Keratinocyte (primary cell): ENCODE measurements around the gene MOB2. TPM values are rescaled to one million over a fixed set of nuclear protein-coding genes. Genes with fewer than 3 reads are reported as not detected.
"Not testable (repeated sequence)": the region's sequence is repeated elsewhere in the genome, so short reads cannot be mapped to it uniquely, and the experiment has no call there.

Source experiments
- DNase-seq: peaks from one replicate; pipeline ENCODE4 v3.0.0-alpha.2; 2011; ENCODE audit warnings: low read depth, missing footprints, low spot score
- FAIRE-seq: peaks from 2 replicates; lab custom pipeline; 2011; peaks lifted over from hg19 to GRCh38; lab: Jason Lieb, UNC
- H2AFZ ChIP-seq: 2 replicates; pipeline ENCODE4 v1.6.0; 2012; ENCODE audit warnings: low read length, control low read depth, inconsistent platforms; ENCODE audit not compliant: control insufficient read depth
- H3K27ac ChIP-seq: 2 replicates; pipeline ENCODE4 v1.5.1; 2011; ENCODE audit warnings: low read length; ENCODE audit not compliant: control insufficient read depth, insufficient read depth
- H3K27me3 ChIP-seq: 3 replicates; pipeline ENCODE4 v1.6.0; 2011; ENCODE audit warnings: low read length; ENCODE audit not compliant: control insufficient read depth, insufficient read depth; ENCODE audit errors: extremely low read depth
- H3K36me3 ChIP-seq, 2 experiments: 2 replicates in 1 of 2; 3 replicates in 1 of 2; pipeline ENCODE4 v1.5.1; 2011; ENCODE audit warnings: low read length in 2 of 2, mild to moderate bottlenecking in 1 of 2; ENCODE audit not compliant: control insufficient read depth in 2 of 2, insufficient read depth in 2 of 2; ENCODE audit errors: extremely low read depth in 1 of 2
- H3K4me1 ChIP-seq: 3 replicates; pipeline ENCODE4 v1.5.1; 2011; ENCODE audit warnings: low read length; ENCODE audit not compliant: control insufficient read depth, insufficient read depth; ENCODE audit errors: extremely low read depth
- H3K4me2 ChIP-seq: 3 replicates; pipeline ENCODE4 v1.6.0; 2011; ENCODE audit warnings: low read depth, low read length; ENCODE audit not compliant: control insufficient read depth, insufficient read depth; ENCODE audit errors: extremely low read depth
- H3K4me3 ChIP-seq, 3 experiments: fragments of 200-600 bp in 1 of 3; sonication (generic) in 1 of 3; 2 replicates in 2 of 3; 3 replicates in 1 of 3; pipeline ENCODE4 v1.5.1; 2011 to 2016; ENCODE audit warnings: low read length in 3 of 3, mild to moderate bottlenecking in 3 of 3, control low read depth in 2 of 3, inconsistent platforms in 1 of 3, low read depth in 1 of 3, mixed read lengths in 1 of 3, mixed run types in 1 of 3, moderate library complexity in 1 of 3; ENCODE audit not compliant: control insufficient read depth in 2 of 3, insufficient read depth in 2 of 3; ENCODE audit errors: extremely low read depth in 1 of 3
- H3K79me2 ChIP-seq: 2 replicates; pipeline ENCODE4 v1.6.0; 2012; ENCODE audit warnings: low read length; ENCODE audit not compliant: control insufficient read depth, insufficient read depth
- H3K9ac ChIP-seq: 3 replicates; pipeline ENCODE4 v1.6.0; 2011; ENCODE audit warnings: low read length; ENCODE audit not compliant: control insufficient read depth, insufficient read depth; ENCODE audit errors: extremely low read depth
- H3K9me1 ChIP-seq: 3 replicates; pipeline ENCODE4 v1.6.0; 2011; ENCODE audit warnings: low read length; ENCODE audit not compliant: control insufficient read depth, insufficient read depth; ENCODE audit errors: extremely low read depth
- H3K9me3 ChIP-seq: 2 replicates; pipeline ENCODE4 v1.5.1; 2012; ENCODE audit warnings: low read depth, low read length; ENCODE audit not compliant: control insufficient read depth
- H4K20me1 ChIP-seq: 3 replicates; pipeline ENCODE4 v1.6.0; 2011; ENCODE audit warnings: low read length; ENCODE audit not compliant: control insufficient read depth, insufficient read depth; ENCODE audit errors: extremely low read depth
- EZH2 ChIP-seq: IDR thresholded peaks from one replicate; pipeline ENCODE4 v1.6.1; 2012; ENCODE audit warnings: inconsistent platforms, mild to moderate bottlenecking, low read length, moderate library complexity
- dilution Hi-C: fragments of 300-500 bp; cut with MboI; formaldehyde crosslinking; loops from one replicate; pipeline ENCODE4 v1.7.0; 2020; ENCODE audit warnings: low sequenced_read_pairs; ENCODE audit not compliant: extremely low pct_ligation_motif_present
- polyA plus RNA-seq, 5 experiments: library from polyadenylated mRNA; depleted of rRNA in 3 of 5; stranded (reverse) in 3 of 5; stranded (forward) in 1 of 5; unstranded in 1 of 5; fragments of >200 nt; gene quantifications; 1 replicate in 1 of 5; 2 replicates in 3 of 5; 3 replicates in 1 of 5; pipeline versions ENCODE4 v1.2.1 to v1.2.3, GENCODE V29; 2011 to 2012; ENCODE audit warnings: missing spikeins in 2 of 5, low read depth in 1 of 5, low replicate concordance in 1 of 5
- TF ChIP-seq, protein P1 (sequence below), 3 experiments: IDR thresholded peaks in 1 of 3; conservative IDR thresholded peaks in 1 of 3; optimal IDR thresholded peaks in 1 of 3; 2 replicates in 2 of 3; 3 replicates in 1 of 3; pipeline versions ENCODE3 to v1.5.1; 2011; ENCODE audit warnings: low read length in 3 of 3, mild to moderate bottlenecking in 3 of 3, moderate library complexity in 2 of 3, control low read depth in 1 of 3, inconsistent platforms in 1 of 3; ENCODE audit not compliant: insufficient read depth in 2 of 3; ENCODE audit errors: extremely low read depth in 1 of 3

Gene MOB2
- polyA plus RNA-seq, 1 donor (not counting 4 experiments of a cell fraction or from before 2014, with no cell fraction given) = 37.7 TPM

GRCh38 chr11:1436468-1437039 lies 50.0 kb downstream of the MOB2 start:
- Histone ChIP-seq H3K9me3 (no peaks in the 10 kb centered on the region), H3K36me3 (no peaks in the 10 kb centered on the region), H3K4me1 (no peaks in the 10 kb centered on the region), H3K9me1 (no peaks in the 10 kb centered on the region), H4K20me1 (no peaks in the 10 kb centered on the region), H3K9ac (no peak overlapping the region), H3K4me3 (no peak overlapping the region), H3K4me2 (no peak overlapping the region), H3K27ac (no peak overlapping the region), H3K79me2 (no peaks in the 10 kb centered on the region), H3K27me3 (no peaks in the 10 kb centered on the region), H2AFZ (no peak overlapping the region)
- dilution Hi-C loops = no loop called here
- FAIRE-seq = no peak
- no peak for DNase-seq
- no peak for TF ChIP-seq EZH2
- TF ChIP-seq, protein P1, sequence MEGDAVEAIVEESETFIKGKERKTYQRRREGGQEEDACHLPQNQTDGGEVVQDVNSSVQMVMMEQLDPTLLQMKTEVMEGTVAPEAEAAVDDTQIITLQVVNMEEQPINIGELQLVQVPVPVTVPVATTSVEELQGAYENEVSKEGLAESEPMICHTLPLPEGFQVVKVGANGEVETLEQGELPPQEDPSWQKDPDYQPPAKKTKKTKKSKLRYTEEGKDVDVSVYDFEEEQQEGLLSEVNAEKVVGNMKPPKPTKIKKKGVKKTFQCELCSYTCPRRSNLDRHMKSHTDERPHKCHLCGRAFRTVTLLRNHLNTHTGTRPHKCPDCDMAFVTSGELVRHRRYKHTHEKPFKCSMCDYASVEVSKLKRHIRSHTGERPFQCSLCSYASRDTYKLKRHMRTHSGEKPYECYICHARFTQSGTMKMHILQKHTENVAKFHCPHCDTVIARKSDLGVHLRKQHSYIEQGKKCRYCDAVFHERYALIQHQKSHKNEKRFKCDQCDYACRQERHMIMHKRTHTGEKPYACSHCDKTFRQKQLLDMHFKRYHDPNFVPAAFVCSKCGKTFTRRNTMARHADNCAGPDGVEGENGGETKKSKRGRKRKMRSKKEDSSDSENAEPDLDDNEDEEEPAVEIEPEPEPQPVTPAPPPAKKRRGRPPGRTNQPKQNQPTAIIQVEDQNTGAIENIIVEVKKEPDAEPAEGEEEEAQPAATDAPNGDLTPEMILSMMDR (optimal IDR thresholded peaks at IDR 0.05 in 1 of 3, IDR thresholded peaks at IDR 0.05 in 1 of 3, conservative IDR thresholded peaks at IDR 0.05 in 1 of 3; ENCODE audit: extremely low read depth in 1 of 3, insufficient read depth in 2 of 3, low read length in 3 of 3) = no peak

DNA sequence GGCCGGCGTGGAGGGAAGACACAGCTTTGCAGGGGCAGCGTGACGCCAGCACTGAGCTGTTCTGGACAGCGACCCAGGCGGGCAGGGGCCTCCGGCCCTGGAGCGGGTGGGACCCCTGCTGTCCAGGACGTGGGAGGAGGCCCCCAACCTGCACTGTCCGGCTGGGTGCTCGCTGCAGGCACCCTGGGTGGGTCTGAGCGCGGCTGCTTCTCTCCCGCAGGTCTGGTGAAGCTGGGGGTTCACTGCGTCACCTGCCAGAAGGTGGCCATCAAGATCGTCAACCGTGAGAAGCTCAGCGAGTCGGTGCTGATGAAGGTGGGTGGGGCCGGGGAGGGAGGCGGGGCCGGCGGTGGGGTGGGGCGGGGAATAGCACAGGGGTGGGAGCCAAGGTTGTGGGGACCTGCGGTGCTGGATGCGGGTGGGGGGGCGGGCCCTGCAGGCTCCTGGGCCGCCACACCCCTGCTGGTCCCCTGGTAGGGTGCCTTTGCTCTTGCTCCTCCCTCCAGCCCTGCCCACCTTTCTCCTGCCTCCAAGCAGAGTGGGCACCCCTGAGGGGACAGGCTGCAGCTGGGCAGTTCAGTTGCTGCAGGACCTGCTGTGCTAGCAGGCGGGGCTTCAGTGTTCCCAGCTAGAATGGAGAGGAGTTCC lies 50.6 kb downstream of the MOB2 start:
- no peak overlapping the region for H3K27ac ChIP-seq
- FAIRE-seq (no peak), DNase-seq (no peak)
- no peaks in the 10 kb centered on the region for H3K4me1 ChIP-seq
- dilution Hi-C loops = no loop called here
- no peaks in the 10 kb centered on the region for H3K9me1 ChIP-seq
- H3K79me2 ChIP-seq = no peaks in the 10 kb centered on the region
- H2AFZ ChIP-seq = no peak overlapping the region
- no peak overlapping the region for H3K9ac ChIP-seq
- TF ChIP-seq, protein P1 (optimal IDR thresholded peaks at IDR 0.05 in 1 of 3, IDR thresholded peaks at IDR 0.05 in 1 of 3, conservative IDR thresholded peaks at IDR 0.05 in 1 of 3; ENCODE audit: extremely low read depth in 1 of 3, insufficient read depth in 2 of 3, low read length in 3 of 3) = no peak
- no peak for TF ChIP-seq EZH2
- no peaks in the 10 kb centered on the region for H3K27me3 ChIP-seq
- no peak overlapping the region for H3K4me3 ChIP-seq
- H3K36me3 ChIP-seq = no peaks in the 10 kb centered on the region
- H3K9me3 ChIP-seq = no peaks in the 10 kb centered on the region
- H4K20me1 ChIP-seq = no peaks in the 10 kb centered on the region
- no peak overlapping the region for H3K4me2 ChIP-seq

- H3K36me3 ChIP-seq, H3K27ac ChIP-seq, H3K9me3 ChIP-seq, H3K9me1 ChIP-seq, H3K4me2 ChIP-seq, FAIRE-seq, H3K9ac ChIP-seq, H2AFZ ChIP-seq, DNase-seq, H3K27me3 ChIP-seq, dilution Hi-C loops, H3K4me3 ChIP-seq, H3K79me2 ChIP-seq, H3K4me1 ChIP-seq, H4K20me1 ChIP-seq: not testable (repeated sequence)
These were observed 51.1 kb downstream of the MOB2 start for GRCh38 chr11:1435479-1435819.
